Activated CD4-positive, CD25-positive, alpha-beta regulatory T cell treated with anti-CD3 and anti-CD28 coated beads, Interleukin-2, amount 50 U/mL, for 72 hours (primary cell): Measurements from ENCODE around the gene NOD2.
A peak's percentile ranks its signal among the peaks of the same experiment; 100 is the strongest.

ENCODE experiments used
- DNase-seq: peaks from one replicate; pipeline ENCODE4 v3.0.0; 2021

The NOD2 gene

GRCh38 chr16:50718061-50718760, 24.8 kb downstream of the NOD2 start:
- no peak for DNase-seq

DNA sequence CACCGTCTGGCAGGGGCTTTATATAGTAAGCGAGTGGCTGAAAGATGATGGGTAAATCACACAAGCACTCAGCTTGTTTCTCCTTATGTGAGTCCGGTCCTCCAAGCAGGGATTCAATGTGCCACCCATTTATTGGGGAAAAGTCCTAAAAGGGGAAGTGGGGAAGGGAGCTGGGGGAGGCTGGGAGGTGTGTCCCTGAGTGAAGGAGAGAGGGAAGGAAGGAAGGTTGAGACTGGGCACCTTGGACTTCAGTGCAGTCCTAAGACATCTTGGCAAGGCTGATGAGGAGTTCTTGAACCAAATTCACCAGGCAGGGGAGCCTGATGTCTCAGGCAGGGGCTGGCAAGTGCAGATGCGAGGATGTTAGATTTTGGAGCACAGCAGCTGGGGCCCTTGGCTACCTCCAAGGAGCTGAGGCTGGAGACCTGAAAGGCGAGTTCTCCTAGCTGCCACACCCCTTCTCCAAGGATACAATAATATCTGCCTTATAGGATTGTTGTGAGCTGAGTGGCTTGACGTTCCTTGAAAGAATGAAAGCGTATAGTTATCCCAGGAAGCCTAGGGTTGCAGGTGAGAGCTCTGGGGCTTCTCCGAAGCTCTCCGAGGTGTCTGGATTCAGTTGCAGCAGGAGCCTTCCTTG, 25.5 kb downstream of the NOD2 start:
- DNase-seq, result no peak

- no peak for DNase-seq
These were observed 26.3 kb downstream of the NOD2 start for GRCh38 chr16:50719401-50720337.

DNA sequence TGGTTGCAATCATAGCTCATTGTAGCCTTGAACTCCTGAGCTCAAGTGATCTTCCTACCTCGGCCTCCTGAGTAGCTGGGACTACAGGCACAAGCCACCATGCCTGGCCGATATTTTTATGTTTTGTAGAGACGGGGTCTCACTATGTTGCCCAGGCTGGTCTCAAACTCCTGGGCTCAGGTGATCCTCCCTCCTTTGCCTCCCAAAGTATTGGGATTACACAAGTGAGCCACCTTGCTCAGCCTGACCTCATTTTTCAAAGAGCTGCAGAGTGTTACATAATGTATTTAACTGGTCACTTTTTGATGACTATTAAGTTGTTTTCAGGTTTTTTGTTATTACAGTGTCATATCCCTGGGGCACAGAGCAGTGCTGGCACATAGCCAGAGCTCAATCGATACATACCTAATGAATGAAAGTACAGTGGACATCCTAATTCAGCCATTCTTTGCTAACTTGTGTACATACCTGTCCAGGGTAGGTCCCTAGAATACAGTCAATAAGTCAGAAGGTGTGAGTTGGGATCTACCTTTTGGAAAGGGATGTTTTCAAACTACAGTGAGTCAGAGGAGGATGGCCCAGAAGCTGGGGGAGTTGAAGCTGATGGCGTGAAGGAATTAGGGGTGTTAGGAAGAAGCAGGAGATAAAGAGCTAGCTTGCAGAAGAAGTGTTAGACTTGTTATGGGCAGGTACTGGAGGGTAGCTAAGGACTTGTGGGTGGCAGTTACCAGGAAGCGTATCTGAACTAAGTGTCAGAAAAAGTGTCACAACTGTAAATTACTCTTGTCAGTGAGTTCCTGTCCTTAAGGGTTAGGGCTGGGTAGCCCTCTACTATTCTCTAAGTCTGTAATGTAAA, 28.4 kb downstream of the NOD2 start:
- no peak for DNase-seq

DNA sequence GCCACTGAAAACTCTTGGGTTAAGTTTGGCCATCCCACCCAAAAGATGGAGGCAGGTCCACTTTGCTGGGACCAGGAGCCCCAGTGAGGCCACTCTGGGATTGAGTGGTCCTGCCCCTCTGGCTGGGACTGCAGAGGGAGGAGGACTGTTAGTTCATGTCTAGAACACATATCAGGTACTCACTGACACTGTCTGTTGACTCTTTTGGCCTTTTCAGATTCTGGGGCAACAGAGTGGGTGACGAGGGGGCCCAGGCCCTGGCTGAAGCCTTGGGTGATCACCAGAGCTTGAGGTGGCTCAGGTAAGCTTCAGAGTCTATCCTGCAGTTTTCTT, 29.0 kb downstream of the NOD2 start:
- DNase-seq, result no peak

DNA sequence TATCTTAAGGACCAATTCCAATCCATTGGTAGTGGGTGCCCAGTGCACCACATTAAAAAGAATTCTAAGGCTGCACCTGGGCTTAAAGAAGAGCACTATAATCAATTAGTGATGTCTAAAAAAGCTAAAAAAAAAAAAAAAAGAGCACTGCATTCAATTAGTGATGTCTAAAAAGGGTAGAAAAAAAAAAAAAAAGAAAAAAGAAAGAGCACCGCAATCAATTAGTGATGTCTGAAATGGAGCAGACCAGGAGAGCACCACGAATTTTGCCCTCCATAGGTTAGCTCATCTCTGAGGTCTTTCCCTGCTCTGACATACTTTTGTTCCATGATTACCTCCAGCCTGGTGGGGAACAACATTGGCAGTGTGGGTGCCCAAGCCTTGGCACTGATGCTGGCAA, 29.6 kb downstream of the NOD2 start:
- DNase-seq, result no peak

GRCh38 chr16:50724306-50724705, 30.9 kb downstream of the NOD2 start:
- no peak for DNase-seq

DNA sequence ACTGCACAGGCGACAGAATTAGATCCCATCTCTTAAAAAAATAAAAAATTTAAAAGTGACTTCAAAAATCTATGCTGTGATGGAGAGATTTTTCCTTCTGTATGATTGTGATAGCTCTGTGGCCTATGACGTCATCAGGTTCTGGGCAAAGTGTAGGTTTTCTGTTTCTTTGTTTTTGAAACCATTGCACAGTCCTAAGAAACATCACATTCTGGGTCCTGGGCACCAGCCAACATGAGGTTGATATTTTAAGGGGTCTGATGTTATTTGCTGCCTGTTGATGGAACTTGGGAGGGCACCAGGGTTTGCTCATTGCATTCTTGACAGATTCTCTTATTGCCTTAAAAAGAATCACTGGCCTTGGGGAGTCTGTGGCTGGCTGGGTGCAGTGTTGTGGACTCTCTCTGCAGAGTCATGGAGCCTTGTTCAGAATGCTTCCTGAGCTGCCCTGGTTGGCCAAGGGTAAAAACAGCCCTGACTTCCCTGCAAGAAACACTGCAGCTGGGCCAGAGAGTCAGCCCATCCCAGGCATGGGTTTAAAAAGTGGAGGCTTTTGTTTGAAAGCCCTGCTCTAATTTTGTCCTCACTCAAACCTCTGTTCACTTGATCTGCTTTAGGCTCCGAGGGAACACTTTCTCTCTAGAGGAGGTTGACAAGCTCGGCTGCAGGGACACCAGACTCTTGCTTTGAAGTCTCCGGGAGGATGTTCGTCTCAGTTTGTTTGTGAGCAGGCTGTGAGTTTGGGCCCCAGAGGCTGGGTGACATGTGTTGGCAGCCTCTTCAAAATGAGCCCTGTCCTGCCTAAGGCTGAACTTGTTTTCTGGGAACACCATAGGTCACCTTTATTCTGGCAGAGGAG, 38.0 kb downstream of the NOD2 start:
- no peak for DNase-seq

DNA sequence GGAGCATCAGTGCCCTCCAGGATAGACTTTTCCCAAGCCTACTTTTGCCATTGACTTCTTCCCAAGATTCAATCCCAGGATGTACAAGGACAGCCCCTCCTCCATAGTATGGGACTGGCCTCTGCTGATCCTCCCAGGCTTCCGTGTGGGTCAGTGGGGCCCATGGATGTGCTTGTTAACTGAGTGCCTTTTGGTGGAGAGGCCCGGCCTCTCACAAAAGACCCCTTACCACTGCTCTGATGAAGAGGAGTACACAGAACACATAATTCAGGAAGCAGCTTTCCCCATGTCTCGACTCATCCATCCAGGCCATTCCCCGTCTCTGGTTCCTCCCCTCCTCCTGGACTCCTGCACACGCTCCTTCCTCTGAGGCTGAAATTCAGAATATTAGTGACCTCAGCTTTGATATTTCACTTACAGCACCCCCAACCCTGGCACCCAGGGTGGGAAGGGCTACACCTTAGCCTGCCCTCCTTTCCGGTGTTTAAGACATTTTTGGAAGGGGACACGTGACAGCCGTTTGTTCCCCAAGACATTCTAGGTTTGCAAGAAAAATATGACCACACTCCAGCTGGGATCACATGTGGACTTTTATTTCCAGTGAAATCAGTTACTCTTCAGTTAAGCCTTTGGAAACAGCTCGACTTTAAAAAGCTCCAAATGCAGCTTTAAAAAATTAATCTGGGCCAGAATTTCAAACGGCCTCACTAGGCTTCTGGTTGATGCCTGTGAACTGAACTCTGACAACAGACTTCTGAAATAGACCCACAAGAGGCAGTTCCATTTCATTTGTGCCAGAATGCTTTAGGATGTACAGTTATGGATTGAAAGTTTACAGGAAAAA, 38.8 kb downstream of the NOD2 start:
- no peak for DNase-seq

DNA sequence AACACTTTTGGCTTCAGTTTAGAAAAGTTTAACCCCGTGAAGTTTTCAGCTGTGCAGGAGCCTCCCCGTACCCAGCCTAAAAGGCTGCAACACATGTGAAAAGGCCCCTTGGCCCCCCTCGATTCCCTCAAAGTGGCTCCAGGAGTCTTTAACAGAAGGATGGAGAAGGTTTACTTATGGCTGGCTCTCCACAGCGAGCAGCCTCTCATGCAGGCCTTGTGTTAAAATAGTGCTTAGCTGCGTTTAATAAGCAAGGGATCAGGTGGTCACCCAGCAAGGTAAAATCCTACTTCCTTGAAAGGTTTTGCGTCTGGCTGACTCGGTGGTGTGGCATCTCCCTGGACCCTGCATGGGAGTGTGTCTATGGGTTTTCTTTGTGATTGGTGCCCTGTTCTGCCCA, 40.1 kb downstream of the NOD2 start:
- no peak for DNase-seq

GRCh38 chr16:50735629-50736122, 42.3 kb downstream of the NOD2 start:
- DNase-seq, result no peak

DNA sequence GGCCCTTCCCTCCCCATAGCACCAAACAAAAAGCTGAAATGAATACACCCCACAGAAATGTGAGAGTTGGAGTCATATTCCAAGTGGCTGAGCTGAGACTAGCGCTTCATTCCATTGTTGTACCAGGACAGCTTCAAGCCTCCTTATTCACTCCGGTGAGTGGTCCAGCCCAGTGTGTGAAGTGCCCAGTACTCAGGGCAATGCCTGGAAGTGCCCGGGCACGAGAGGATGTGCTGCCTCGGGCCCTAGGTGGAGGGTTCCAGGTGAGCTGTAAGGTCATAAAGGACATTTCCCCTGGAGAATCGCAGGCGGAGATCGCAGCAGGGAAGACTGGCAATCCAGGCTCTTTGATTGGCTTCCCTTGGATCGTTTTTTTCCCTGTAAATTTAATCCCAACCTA, 43.0 kb downstream of the NOD2 start:
- no peak for DNase-seq

DNA sequence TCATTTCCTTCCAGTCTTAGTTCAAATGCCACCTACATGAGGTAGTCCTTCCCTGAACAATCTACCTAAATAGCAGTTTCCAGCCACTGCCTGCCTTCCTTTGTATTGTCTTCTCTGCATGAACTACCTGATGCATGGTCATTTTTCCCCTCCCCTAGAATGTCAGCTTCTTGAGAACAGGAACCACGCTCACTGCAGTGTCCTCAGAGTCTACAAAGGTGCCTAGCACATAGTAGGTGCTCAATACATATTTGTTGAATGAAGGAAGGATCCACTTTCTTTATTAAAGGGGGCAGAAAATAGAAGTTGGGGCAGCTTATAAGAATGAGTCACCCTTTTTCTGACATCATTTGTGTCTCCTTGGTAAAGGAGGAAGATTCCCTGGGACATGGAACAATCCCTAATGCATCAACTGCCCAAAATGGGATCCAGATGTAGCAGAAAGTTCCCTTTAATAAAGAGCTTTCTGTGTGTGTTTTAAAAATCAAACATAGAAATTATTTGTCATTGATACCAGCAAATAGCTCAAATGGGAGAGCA, 44.1 kb downstream of the NOD2 start:
- no peak for DNase-seq

GRCh38 chr16:50739031-50739430, 45.6 kb downstream of the NOD2 start:
- DNase-seq, result no peak

DNA sequence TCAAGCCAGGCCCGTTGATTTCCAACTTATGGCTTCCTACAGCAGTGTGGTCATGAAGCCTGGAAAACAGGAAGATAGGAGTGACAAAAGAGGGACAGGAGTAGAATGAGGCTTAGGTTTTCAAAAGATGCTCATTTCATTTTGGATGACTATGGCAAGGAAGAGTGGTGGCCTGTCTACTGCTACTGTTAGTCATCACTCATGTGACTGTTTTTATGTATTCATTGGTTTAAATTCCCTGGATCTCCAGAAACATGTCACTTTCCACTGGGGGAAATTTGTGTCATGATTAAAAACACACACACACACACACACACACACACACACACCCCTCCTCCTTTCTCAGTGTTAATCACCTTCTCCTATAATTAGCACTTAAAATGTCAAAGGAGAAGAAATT, 47.3 kb downstream of the NOD2 start:
- DNase-seq, result no peak

DNA sequence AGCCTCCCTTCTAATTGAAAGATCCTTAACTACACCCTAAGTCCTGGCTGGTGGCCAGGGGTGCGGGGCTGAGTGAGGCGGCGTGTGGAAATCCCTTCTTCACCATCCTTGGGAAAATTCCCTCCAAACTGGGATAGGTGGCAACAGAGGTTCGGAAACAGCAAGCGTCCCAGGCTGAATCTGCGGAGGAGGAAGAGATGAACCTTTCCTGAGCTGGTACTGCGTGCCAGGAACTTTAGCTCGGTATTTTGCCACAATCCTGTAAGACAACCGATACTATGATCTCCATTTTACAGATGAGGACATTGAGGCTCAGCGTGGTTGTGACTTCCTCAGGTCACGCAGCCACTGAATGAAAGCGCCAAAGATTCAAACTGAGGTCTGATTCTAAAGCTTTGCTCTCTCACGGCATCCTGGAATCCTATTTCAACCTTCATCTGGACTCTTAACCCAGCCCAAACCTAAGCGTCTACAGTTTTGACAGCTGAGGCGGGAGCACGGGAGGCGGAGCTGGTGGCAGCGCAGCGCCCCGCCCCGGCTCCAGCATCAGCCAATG, 47.9 kb downstream of the NOD2 start:
- DNase-seq, result no peak

- peak; percentile 98 for DNase-seq
These were observed 48.6 kb downstream of the NOD2 start, which contains the start of gene CYLD for GRCh38 chr16:50741781-50742575. Gene CYLD (plus strand): TSS chr16:50742086. CDS start chr16:50749699, 7,613 bp downstream.

GRCh38 chr16:50742576-50743200, 49.3 kb downstream of the NOD2 start:
- peak; percentile 58 for DNase-seq
